Sigmoid colon (tissue), 7 donors: ENCODE data around the gene TMEM92. TPM values are rescaled to one million over a fixed set of nuclear protein-coding genes. Genes with fewer than 3 reads are reported as not detected.

Experiments
- DNase-seq: peaks from one replicate; pipeline ENCODE4 v3.0.0-alpha.2; 2019
- H3K27ac ChIP-seq, 4 donors: fragments of 200-600 bp; sonication (generic); one replicate each; pipeline ENCODE4 v1.5.1; 2016 to 2019; ENCODE audit warnings: mild to moderate bottlenecking in 1 of 4
- H3K27me3 ChIP-seq, 3 donors: fragments of 200-600 bp; sonication (generic); one replicate each; pipeline ENCODE4 v1.5.1; 2019; ENCODE audit warnings: mild to moderate bottlenecking in 1 of 3
- H3K36me3 ChIP-seq, 4 donors: fragments of 200-600 bp; sonication (generic); one replicate each; pipeline ENCODE4 v1.5.1; 2016 to 2019
- H3K4me1 ChIP-seq, 4 donors: fragments of 200-600 bp; sonication (generic); one replicate each; pipeline ENCODE4 v1.5.1; 2017 to 2019
- H3K4me3 ChIP-seq, 4 donors: fragments of 200-600 bp; sonication (generic); one replicate each; pipeline ENCODE4 v1.5.1; 2017 to 2019; ENCODE audit warnings: mild to moderate bottlenecking in 2 of 4, moderate library complexity in 1 of 4
- H3K9me3 ChIP-seq, 4 donors: fragments of 200-600 bp in 3 of 4; sonication (generic) in 3 of 4; one replicate each; pipeline versions ENCODE4 v1.5.1 to v1.6.1; 2013 to 2019
- CTCF ChIP-seq, 4 experiments: fragments of 450-650 bp in 3 of 4; fragments of 200-600 bp in 1 of 4; IDR thresholded peaks; one replicate each; pipeline ENCODE4 v1.5.1; 2016 to 2019; ENCODE audit warnings: antibody characterized with exemption in 4 of 4, mild to moderate bottlenecking in 3 of 4, moderate library complexity in 2 of 4
- EP300 ChIP-seq, 4 donors: sonication (generic); formaldehyde crosslinking; IDR thresholded peaks; one replicate each; pipeline ENCODE4 v1.6.1; 2017; ENCODE audit warnings: antibody characterized with exemption in 4 of 4
- POLR2A ChIP-seq, 2 donors: fragments of 450-650 bp; IDR thresholded peaks; one replicate each; pipeline ENCODE4 v1.6.1; 2016; ENCODE audit warnings: antibody characterized with exemption in 2 of 2, mild to moderate bottlenecking in 2 of 2, moderate library complexity in 2 of 2
- POLR2AphosphoS5 ChIP-seq, 4 donors: sonication (generic); formaldehyde crosslinking; IDR thresholded peaks; one replicate each; pipeline ENCODE4 v1.6.1; 2017; ENCODE audit warnings: antibody characterized with exemption in 4 of 4
- WGBS, 2 donors: extraction: QIAGEN DNeasy Blood & Tissue Kit; methylation state at CpG; one replicate each; pipeline ENCODE4 v1.1.7; 2013; 5-methylcytosine and 5-hydroxymethylcytosine counted together
- intact Hi-C: fragments of 100-400 bp; cut with DNase I; formaldehyde crosslinking; loops from one replicate; pipeline ENCODE4 v1.15.1; 2023
- polyA plus RNA-seq, 3 donors: library from polyadenylated mRNA; stranded (reverse); fragments of 200-250 nt; gene quantifications; one replicate each; pipeline ENCODE4 v1.2.3, GENCODE V29; 2013
- total RNA-seq, 4 donors: library from RNA; depleted of rRNA; stranded (reverse); fragments of >200 nt; gene quantifications; one replicate each; pipeline ENCODE4 v1.1.0, GENCODE V29; 2016
- donor health status: healthy with polysubstance abuse.
- donor health status: Bipolar disorder and iron deficiency.
- donor health status: healthy.

TMEM92 gene
- total and polyA plus RNA-seq, 7 donors: 2.5 to 9.7 (median 3.6) TPM; not detected in 4

GRCh38 chr17:50239937-50240336 lies 34.3 kb upstream of the TMEM92 start:
- Histone ChIP-seq H3K4me1 (peaks cover 0 to 30% (median 20%) of the 10 kb centered on the region in 4 donors), H3K4me3 (no peak overlapping the region), H3K27me3 (no peaks in the 10 kb centered on the region), H3K9me3 (no peaks in the 10 kb centered on the region), H3K36me3 (no peaks in the 10 kb centered on the region), H3K27ac (peak overlapping the region; percentile 47 to 70 (median 56))
- intact Hi-C loops: no loop called here
- 51 to 69% methylated on average over 4 of the region's 4 CpGs for WGBS, 2 donors
- no peak for TF ChIP-seq EP300 (IDR thresholded peaks at IDR 0.05)
- no peak for TF ChIP-seq POLR2AphosphoS5 (IDR thresholded peaks at IDR 0.05)
- TF ChIP-seq CTCF (IDR thresholded peaks at IDR 0.05): no peak
- TF ChIP-seq POLR2A (IDR thresholded peaks at IDR 0.05): no peak
- no peak for DNase-seq

- H3K4me1 ChIP-seq: peaks cover 0 to 30% (median 20%) of the 10 kb centered on the region in 4 donors
- intact Hi-C loops: no loop called here
- no peaks in the 10 kb centered on the region for H3K36me3 ChIP-seq
- H3K27me3 ChIP-seq: no peaks in the 10 kb centered on the region
- no peak for DNase-seq
- no peak overlapping the region for H3K4me3 ChIP-seq
- no peaks in the 10 kb centered on the region for H3K9me3 ChIP-seq
- TF ChIP-seq POLR2AphosphoS5 (IDR thresholded peaks at IDR 0.05) (no peak), EP300 (IDR thresholded peaks at IDR 0.05) (no peak), POLR2A (IDR thresholded peaks at IDR 0.05) (no peak), CTCF (IDR thresholded peaks at IDR 0.05) (no peak)
- 87 to 92% methylated on average over 1 of the region's 1 CpG for WGBS, 2 donors
- H3K27ac ChIP-seq: peak overlapping the region in 2 of 4 donors; percentile 60 to 70
These were observed 33.4 kb upstream of the TMEM92 start for GRCh38 chr17:50240851-50241250.

GRCh38 chr17:50241431-50241830 lies 32.8 kb upstream of the TMEM92 start:
- H3K4me1 ChIP-seq: peaks cover 0 to 30% (median 20%) of the 10 kb centered on the region in 4 donors
- intact Hi-C loops: no loop called here
- no peak for DNase-seq
- H3K27ac ChIP-seq: peak overlapping the region in 1 of 4 donors; percentile 70
- H3K9me3 ChIP-seq: no peaks in the 10 kb centered on the region
- no peaks in the 10 kb centered on the region for H3K27me3 ChIP-seq
- no peaks in the 10 kb centered on the region for H3K36me3 ChIP-seq
- no peak overlapping the region for H3K4me3 ChIP-seq
- TF ChIP-seq POLR2AphosphoS5 (IDR thresholded peaks at IDR 0.05): no peak
- no peak for TF ChIP-seq CTCF (IDR thresholded peaks at IDR 0.05)
- TF ChIP-seq POLR2A (IDR thresholded peaks at IDR 0.05): no peak
- no peak for TF ChIP-seq EP300 (IDR thresholded peaks at IDR 0.05)
- 81 to 92% methylated on average over 5 of the region's 5 CpGs for WGBS, 2 donors

- no peak overlapping the region for H3K27ac ChIP-seq
- H3K27me3 ChIP-seq: no peaks in the 10 kb centered on the region
- WGBS, 2 donors: 83 to 89% methylated on average over 6 of the region's 6 CpGs
- no peaks in the 10 kb centered on the region for H3K9me3 ChIP-seq
- intact Hi-C loops: no loop called here
- no peak overlapping the region for H3K4me3 ChIP-seq
- no peaks in the 10 kb centered on the region for H3K36me3 ChIP-seq
- TF ChIP-seq CTCF (IDR thresholded peaks at IDR 0.05): no peak
- TF ChIP-seq POLR2A (IDR thresholded peaks at IDR 0.05): no peak
- no peak for TF ChIP-seq POLR2AphosphoS5 (IDR thresholded peaks at IDR 0.05)
- TF ChIP-seq EP300 (IDR thresholded peaks at IDR 0.05): no peak
- DNase-seq: no peak
- H3K4me1 ChIP-seq: peaks cover 0 to 23% (median 14%) of the 10 kb centered on the region in 4 donors
These were observed 29.5 kb upstream of the TMEM92 start for GRCh38 chr17:50244771-50245170.

- no peaks in the 10 kb centered on the region for H3K9me3 ChIP-seq
- no peak overlapping the region for H3K27ac ChIP-seq
- no peak overlapping the region for H3K4me3 ChIP-seq
- intact Hi-C loops: no loop called here
- TF ChIP-seq CTCF (IDR thresholded peaks at IDR 0.05) (no peak), POLR2A (IDR thresholded peaks at IDR 0.05) (no peak), POLR2AphosphoS5 (IDR thresholded peaks at IDR 0.05) (no peak), EP300 (IDR thresholded peaks at IDR 0.05) (no peak)
- H3K27me3 ChIP-seq: no peaks in the 10 kb centered on the region
- H3K36me3 ChIP-seq: no peaks in the 10 kb centered on the region
- DNase-seq: no peak
- WGBS, 2 donors: 60 to 98% methylated on average over 2 of the region's 2 CpGs
- H3K4me1 ChIP-seq: no peaks in the 10 kb centered on the region
These were observed 26.0 kb upstream of the TMEM92 start for GRCh38 chr17:50248255-50248654.
